ENCODE data around the gene KHDC4. TPM values are rescaled to one million over a fixed set of nuclear protein-coding genes. Genes with fewer than 3 reads are reported as not detected.

Gene KHDC4
- total and polyA plus RNA-seq, 2 of the 4 experiments (the other 2 are of a cell fraction), result 28.0 to 29.9 TPM

DNA sequence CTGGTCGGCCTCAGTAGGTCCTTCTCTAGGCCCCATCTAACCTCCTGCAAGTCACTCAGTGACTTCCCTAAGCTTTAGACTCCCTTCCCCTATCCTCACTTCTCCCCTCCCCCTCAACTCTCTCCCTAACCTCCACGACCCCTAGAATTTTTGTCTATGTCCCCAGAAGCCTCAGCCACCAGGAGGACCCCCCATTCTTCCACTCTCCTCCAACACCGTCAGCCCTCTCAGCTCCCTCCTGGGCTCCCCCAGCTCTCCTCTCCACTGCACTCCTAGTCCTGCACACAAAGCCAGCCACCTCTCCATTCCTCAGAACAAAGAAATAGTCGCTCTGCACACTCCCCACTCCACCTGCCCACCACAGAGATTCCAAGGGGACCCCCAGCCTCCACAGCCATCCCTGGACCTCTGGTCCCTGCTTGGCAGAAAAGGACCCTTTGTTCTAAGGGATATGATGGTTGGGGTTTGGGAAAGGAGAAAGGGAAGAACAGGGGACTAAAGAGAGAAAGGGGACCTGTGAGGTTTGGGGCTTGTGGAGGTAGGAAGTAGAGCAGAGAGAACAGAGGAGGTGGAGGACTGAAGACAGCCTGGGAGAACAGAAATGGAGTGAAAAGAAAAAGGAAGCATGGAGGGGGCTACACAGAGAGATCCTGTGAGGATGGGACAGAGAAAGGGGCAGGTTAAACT lies 41.3 kb upstream of the KHDC4 start:
- Histone ChIP-seq H3K36me3 (ENCODE audit: control insufficient read depth, insufficient read depth, low read length) (peaks cover 17% of the 10 kb centered on the region), H3K18ac (ENCODE audit: low read depth, low read length) (peak overlapping the region; percentile 45), H3K14ac (replicated peaks; ENCODE audit: low read depth, low read length) (peak overlapping the region; percentile 91), H3K9me3 (ENCODE audit: control insufficient read depth, insufficient read depth, low read length) (no peaks in the 10 kb centered on the region), H3K4ac (ENCODE audit: low read depth, low read length) (peak overlapping the region; percentile 92), H3K23ac (ENCODE audit: low read depth, low read length) (peak overlapping the region; percentile 97), H4K5ac (ENCODE audit: low read depth, low read length) (peak overlapping the region; percentile 21; the same call in 1 of the 2 replicates), H2AK5ac (ENCODE audit: low read depth, low read length) (peak overlapping the region; percentile 93), H3K56ac (ENCODE audit: extremely low read depth, insufficient read depth, low read length) (peak overlapping the region; percentile 79), H4K8ac (ENCODE audit: low read depth in 2 of 2, low read length in 2 of 2) (peak overlapping the region; percentile 5 to 79; a peak in 3 of 4 replicates), H4K20me1 (ENCODE audit: insufficient read depth, low read length) (peaks cover 71% of the 10 kb centered on the region), H2AFZ (replicated peaks; ENCODE audit: low read length, poor library complexity) (no peak overlapping the region), H2BK15ac (ENCODE audit: low read depth, low read length) (peak overlapping the region; percentile 49; the same call in 1 of the 3 replicates), H2BK20ac (ENCODE audit: low read depth, low read length) (no peak overlapping the region), H3K4me1 (ENCODE audit: control insufficient read depth, insufficient read depth, low read length) (peaks cover 46% of the 10 kb centered on the region), H2AK9ac (replicated peaks; ENCODE audit: low read depth, low read length, poor library complexity) (peak overlapping the region; percentile 95), H3K27ac (ENCODE audit: insufficient read depth, low read length) (peak overlapping the region; percentile 87), H4K91ac (ENCODE audit: insufficient read depth, low read depth, low read length) (peak overlapping the region; percentile 87), H3K4me3 (ENCODE audit: insufficient read depth, low read depth, low read length) (peak overlapping the region; percentile 94), H3K79me1 (ENCODE audit: low read depth in 1 of 2, low read length in 2 of 2) (peaks cover 4 to 75% of the 10 kb centered on the region in 2 experiments; a peak in 3 of 4 replicates), H2BK120ac (ENCODE audit: low read depth, low read length) (peak overlapping the region; percentile 76), H2BK5ac (ENCODE audit: low read depth, low read length, poor library complexity, severe bottlenecking) (peak overlapping the region; percentile 69), H3K9ac (ENCODE audit: low read depth, low read length) (peak overlapping the region; percentile 75), H3K9me1 (ENCODE audit: insufficient read depth, low read length) (peaks cover 43% of the 10 kb centered on the region), H3K27me3 (ENCODE audit: control insufficient read depth, insufficient read depth, low read length) (no peaks in the 10 kb centered on the region), H3K4me2 (ENCODE audit: low read depth, low read length) (peak overlapping the region; percentile 98)
- no TSS peak for BruUV-seq (replicated peaks)
- TF ChIP-seq RAD21 (IDR thresholded peaks at IDR 0.05; ENCODE audit: low read length), result no peak
- no peak for TF ChIP-seq CEBPB (IDR thresholded peaks at IDR 0.05; ENCODE audit: low read depth, low read length)
- no peak for TF ChIP-seq CHD1 (IDR thresholded peaks at IDR 0.05; ENCODE audit: low read depth, low read length)
- no peak for TF ChIP-seq MAZ (IDR thresholded peaks at IDR 0.05; ENCODE audit: borderline replicate concordance, low read depth, low read length)
- no peak for TF ChIP-seq RFX5 (IDR thresholded peaks at IDR 0.05; ENCODE audit: low read depth, low read length)
- no peak for TF ChIP-seq MXI1 (IDR thresholded peaks at IDR 0.05; ENCODE audit: borderline replicate concordance, low read depth, low read length)
- TF ChIP-seq, protein P1, sequence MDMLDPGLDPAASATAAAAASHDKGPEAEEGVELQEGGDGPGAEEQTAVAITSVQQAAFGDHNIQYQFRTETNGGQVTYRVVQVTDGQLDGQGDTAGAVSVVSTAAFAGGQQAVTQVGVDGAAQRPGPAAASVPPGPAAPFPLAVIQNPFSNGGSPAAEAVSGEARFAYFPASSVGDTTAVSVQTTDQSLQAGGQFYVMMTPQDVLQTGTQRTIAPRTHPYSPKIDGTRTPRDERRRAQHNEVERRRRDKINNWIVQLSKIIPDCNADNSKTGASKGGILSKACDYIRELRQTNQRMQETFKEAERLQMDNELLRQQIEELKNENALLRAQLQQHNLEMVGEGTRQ (IDR thresholded peaks at IDR 0.05; ENCODE audit: low read depth, low read length), result no peak
- TF ChIP-seq FOS (IDR thresholded peaks at IDR 0.05; ENCODE audit: low read depth, low read length), result no peak
- no peak for TF ChIP-seq SMC3 (IDR thresholded peaks at IDR 0.05; ENCODE audit: low read depth, low read length)
- intact Hi-C loops (cut with micrococcal nuclease) (loop anchor here (5.0 kb wide), 1 partner anchor 33 kb away; the partner anchor contains the start of gene RXFP4), in situ Hi-C loops (cut with MboI; ENCODE audit: low sequenced_read_pairs) (no loop called here), dilution Hi-C loops (cut with HindIII; ENCODE audit: low sequenced_read_pairs, unreplicated experiment) (no loop called here)
- DNase-seq (no peak), ATAC-seq (ENCODE audit: low read depth) (no peak)
- ChIA-PET CTCF (interaction anchor here (1.6 kb wide), 1 partner anchor 13 kb away, joined by 4 read pairs; no protein-coding TSS in a partner anchor), POLR2A (ENCODE audit: unreplicated experiment) (no interaction called here)
- 26% methylated on average over 2 of the region's 4 CpGs; no CpG with 5 or more reads in 1 of the 2 experiments for WGBS, 2 experiments (ENCODE audit: extremely low coverage in 2 of 2, insufficient read length in 1 of 2)

Measured in IMR-90 (cell line).